T-helper 1 cell treated with Interleukin-12 subunit alpha and Interleukin-12 subunit beta and Interleukin-4 antibody, amounts not matched to agents 30 ng/mL and 1 ng/mL, for 36 hours (primary cell): ENCODE measurements around the gene BMPR1A. TPM values are rescaled to one million over a fixed set of nuclear protein-coding genes. Genes with fewer than 3 reads are reported as not detected.
"Not testable (repeated sequence)": the region's sequence is repeated elsewhere in the genome, so short reads cannot be mapped to it uniquely, and the experiment has no call there.

Experiments used
- intact Hi-C: fragments of 100-400 bp; cut with micrococcal nuclease; formaldehyde crosslinking; loops from one replicate; pipeline ENCODE4 v1.15.1; 2024
- total RNA-seq: library from RNA; stranded (reverse); gene quantifications from 2 replicates; pipeline ENCODE4 v1.2.3, GENCODE V29; 2022

Gene BMPR1A
- total RNA-seq, 1 donor from 2014 or later = 8.9 TPM

GRCh38 chr10:86729677-86730076 is 26.7 kb upstream of the BMPR1A start:
- intact Hi-C loops = no loop called here

DNA sequence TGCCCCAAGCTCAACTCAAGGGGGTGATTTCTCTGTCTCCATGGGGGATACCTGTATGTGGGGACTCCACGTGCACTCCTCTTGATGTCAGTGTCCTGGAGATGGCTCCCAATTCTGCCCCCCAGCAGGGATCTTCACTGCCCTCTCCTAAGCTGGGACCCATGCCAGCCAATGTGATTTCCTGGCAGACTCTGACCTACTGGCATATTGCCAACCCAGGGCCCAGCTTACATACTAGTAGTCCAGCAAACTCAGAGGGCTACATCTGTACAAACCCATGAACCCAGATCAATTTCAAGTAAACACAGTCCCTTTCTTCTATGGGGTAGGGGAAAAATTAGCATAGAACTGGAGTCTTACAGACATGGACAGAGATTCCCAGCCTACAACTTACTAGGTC is 26.2 kb upstream of the BMPR1A start:
- intact Hi-C loops = no loop called here

DNA sequence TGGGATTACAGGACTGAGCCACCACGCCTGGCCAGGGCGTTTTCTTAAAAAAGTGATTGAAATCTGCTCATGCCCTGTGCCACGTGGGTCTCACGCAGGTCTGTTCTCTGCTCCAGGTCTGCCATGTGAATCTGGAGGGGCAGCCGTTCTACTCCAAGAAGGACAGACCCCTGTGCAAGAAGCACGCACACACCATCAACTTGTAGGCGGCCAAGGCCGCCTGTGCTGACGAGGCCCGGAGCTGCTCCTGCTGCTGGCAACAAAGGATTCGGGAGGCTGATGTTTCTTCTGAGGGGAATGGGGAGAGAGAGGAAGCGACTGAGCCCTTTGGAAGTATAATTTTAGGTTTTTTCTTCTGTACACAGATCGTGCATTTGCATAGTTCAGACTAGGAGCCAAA is 23.6 kb upstream of the BMPR1A start:
- intact Hi-C loops = no loop called here

- intact Hi-C loops = no loop called here
Observed at GRCh38 chr10:86733260-86733671, 23.2 kb upstream of the BMPR1A start.

DNA sequence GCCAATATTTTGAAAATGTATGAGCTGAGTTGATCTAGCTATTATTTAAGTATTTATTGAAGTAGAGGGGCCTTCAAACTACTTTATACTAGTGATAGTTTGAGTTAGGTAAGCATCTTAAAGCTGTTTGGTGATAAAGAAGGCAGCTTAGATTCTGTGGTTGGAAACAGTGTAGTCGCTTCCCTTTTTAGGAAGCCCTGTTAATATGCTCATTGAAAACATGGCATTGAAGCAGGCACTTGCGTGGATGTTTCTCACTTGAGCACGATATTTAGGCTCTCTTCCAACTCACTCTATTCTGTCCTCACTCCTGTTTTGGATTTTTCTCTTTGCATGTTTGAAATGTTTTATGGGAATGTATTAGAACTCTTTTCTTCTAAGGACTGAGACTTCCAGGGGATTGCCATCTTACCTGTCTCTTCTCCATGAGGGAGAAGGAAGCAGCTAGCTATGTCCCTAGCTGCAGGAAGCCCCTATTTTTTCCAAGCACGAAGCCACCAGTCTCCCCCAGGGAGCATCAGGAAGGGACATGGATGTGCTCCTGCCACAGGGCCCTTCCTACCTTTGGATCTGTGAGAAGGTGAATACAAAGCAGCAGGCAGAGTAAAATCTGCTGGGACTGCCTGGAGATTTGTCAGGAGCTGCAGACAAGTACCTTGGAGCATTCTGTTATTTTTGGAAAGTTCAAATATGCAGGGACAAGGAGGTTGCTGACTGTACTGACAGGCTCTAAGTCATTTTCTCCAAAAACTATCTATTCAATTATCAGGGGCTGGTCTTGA is 22.0 kb upstream of the BMPR1A start:
- intact Hi-C loops = no loop called here

DNA sequence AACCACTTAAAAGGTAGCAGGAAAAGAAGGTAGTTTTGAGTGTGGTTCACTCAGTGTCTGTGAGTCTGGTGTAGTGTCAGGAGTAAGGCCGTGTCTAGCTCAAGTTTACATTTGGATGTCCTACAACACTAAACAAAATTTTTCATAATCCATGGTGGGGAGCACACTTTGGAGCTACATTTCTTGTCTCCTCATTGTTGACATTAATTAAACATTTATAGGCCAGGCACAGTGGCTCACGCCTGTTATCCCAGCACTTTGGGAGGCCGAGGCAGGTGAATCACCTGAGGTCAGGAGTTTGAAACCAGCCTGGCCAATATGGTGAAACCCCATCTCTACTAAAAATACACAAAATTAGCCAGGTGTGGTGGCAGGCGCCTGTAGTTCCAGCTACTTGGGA is 21.1 kb upstream of the BMPR1A start:
- intact Hi-C loops = not testable (repeated sequence)

GRCh38 chr10:86742230-86742629 is 14.2 kb upstream of the BMPR1A start:
- intact Hi-C loops = no loop called here

GRCh38 chr10:86744067-86744725 is 12.2 kb upstream of the BMPR1A start:
- intact Hi-C loops = no loop called here

- intact Hi-C loops = no loop called here
Observed at GRCh38 chr10:86747796-86748581, 8.4 kb upstream of the BMPR1A start.

DNA sequence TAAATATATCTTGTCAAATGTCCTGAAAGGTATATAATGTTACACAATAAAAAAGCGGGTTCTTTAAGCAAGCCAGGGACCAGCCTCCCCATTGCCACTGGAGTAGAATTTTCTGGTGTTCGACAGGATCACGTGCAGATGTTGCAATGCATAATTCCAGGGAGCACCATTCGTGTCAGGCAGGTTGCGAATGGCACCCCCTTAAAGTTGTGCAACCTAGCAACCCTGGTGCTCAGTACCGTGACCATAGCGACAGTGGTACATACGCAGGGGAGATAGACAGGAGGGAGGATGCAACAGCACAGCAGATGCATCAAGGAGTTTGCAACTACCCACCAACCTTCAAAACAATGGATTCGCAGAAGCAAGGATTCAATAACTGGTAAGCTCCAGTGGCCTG is 6.6 kb upstream of the BMPR1A start:
- intact Hi-C loops = loop anchor here (10.0 kb wide), 1 partner anchor 1065 kb away; the partner anchor contains the start of gene ATAD1

DNA sequence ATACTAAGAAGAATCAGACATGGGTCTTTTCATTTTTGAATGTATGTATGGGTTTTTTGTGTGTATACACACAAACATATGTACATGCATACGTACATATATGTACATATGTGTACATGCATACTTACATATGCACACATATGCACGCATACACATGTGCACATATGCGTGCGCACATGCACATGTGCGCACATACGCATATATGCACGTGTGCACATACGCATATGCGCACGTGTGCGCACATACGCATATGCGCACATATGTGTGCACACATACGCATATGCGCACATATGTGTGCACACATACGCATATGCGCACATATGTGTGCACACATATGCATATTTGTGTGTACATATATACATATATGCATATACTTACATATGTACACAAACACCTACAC is 4.9 kb upstream of the BMPR1A start:
- intact Hi-C loops = loop anchor here (10.0 kb wide), 1 partner anchor 1063 kb away; the partner anchor contains the start of gene ATAD1

- intact Hi-C loops = loop anchor here (10.0 kb wide), 1 partner anchor 1062 kb away; the partner anchor contains the start of gene ATAD1
Observed at GRCh38 chr10:86752311-86752710, 4.1 kb upstream of the BMPR1A start.

GRCh38 chr10:86753051-86753450 is 3.4 kb upstream of the BMPR1A start:
- intact Hi-C loops = loop anchor here (10.0 kb wide), 1 partner anchor 1062 kb away; the partner anchor contains the start of gene ATAD1

DNA sequence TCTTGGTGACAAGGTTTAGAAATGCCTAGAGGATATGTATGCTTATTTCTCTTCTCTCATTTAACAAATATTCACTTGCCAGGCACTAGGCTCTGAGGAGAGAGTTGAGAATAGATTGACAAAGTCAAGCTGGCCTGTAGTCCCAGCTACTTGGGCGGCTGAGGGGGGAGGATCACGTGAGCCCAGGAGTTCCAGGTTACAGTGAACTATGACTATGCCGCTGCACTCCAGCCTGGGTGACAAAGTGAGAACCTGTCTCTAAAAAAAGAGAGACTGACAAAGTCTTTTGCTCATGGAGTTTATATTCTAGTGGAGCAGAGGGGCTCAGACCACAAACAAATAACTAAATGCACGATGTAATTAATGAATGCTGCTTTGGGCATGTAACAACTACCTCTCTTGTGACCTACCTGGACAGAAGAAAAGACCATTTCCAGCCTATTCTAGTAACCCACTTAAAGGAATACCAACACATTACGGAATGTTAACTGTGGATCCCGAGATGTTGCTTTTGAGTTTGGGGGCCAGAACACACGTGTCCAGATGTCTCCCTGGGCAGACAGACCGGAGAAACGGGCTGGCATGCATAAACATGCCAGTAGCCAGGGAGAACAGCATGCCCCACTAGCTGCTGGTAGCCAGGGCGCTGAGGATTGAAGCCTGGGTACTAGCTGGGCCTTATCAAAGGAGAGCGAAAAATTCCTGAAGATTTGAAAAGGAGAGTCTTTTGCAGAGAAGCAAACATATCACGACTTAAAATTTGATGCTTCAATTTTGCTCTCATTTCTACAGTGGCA is 2.6 kb upstream of the BMPR1A start:
- intact Hi-C loops = loop anchor here (10.0 kb wide), 1 partner anchor 1061 kb away; the partner anchor contains the start of gene ATAD1

GRCh38 chr10:86755454-86755739 is 1.0 kb upstream of the BMPR1A start:
- intact Hi-C loops = loop anchor here (5.0 to 10.0 kb wide), 3 partner anchors 132 to 1059 kb away; partner anchors contain the start of gene ATAD1

DNA sequence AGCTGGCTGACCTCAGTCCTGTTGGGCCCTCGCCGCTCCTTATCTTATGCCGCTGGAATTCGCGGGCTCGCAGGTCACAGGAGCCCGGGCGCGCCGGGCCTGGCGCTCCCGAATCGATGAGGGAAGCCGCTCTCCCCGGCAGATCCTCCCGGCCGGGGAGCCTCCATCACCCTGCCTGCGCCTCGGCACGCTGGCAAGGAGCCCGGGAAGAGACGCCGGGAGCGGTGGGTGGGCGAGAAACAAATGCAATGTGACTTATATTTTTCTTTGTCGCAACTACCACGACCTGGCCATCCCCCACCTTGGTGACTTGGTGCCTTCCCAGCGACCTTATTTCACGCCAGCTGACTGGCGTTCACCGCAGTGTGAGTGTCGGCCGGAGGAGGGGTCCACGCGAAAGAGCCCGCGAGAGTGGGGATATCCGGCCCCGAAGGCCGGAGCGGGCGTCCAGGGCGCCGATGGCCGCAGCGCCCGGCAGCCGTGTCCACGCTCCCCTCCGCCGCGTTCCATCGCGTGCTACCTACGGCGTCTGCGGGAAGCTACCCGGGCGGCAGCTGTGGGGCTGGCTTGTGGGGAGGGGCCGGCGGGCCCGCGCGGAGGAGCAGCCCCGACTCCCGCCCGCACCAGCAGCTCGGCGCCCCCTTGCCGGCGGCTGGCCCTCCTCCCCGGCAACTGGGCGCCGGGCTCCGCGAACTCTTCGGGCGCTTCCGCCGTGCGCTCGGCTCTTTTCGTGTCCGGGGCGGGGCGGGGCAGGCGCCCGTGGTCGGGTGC is 494 bp upstream of the BMPR1A start:
- intact Hi-C loops = loop anchor here (1.0 to 10.0 kb wide), 6 partner anchors 45 to 1059 kb away; partner anchors contain the start of genes ATAD1 and WAPL

DNA sequence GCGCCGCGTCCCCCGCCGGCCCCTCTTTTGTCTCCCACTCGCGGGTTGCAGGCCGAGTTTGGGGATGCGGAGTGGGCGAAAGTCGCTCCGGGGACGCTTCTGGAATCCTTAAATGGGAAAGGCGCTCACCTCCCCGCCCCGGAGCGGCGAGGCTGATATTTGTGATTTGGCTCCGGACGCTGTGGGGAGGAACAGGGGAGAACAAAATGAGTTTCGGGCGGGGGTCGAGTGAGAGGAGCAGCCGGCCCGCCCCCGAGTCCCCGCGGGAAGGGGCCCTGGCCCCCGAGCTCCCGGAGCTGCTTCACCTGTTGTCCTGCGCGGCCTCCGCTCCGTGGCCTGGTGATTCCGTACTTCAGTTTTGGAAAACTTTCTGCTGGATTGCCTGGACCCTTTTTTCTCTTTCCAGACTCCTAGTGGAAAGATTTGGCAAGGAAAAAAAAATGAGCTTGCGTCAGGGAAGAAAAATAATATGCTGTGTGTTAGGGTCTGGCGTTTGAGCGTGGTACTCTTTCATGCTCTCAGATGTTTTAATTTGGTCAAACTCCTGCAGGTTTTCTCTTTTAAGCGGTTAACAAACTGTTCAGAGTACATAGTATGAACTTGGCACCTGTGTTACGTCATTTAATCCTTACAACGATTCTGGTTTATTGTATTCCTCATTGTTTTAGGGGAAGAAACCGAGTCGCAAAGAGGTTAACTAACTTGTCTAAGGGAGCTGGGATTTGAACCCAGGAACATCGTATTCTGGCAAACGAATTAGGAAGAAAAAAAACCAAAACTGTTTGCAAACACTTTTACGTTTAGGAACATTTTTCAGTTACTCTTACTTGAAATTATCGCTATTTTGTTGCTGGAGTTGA is 924 bp downstream of the BMPR1A start:
- intact Hi-C loops = loop anchor here (1.0 to 10.0 kb wide), 6 partner anchors 130 to 1057 kb away; partner anchors contain the start of genes ATAD1, SHLD2 and WAPL

- intact Hi-C loops = loop anchor here (2.0 to 10.0 kb wide), 4 partner anchors 129 to 1056 kb away; partner anchors contain the start of gene ATAD1
Observed at GRCh38 chr10:86758189-86759072, 2.0 kb downstream of the BMPR1A start.
